ENCODE data around the gene COL6A2. TPM values are rescaled to one million over a fixed set of nuclear protein-coding genes. Genes with fewer than 3 reads are reported as not detected.

The COL6A2 gene
- total RNA-seq, 1 donor from 2014 or later = 373 TPM

GRCh38 chr21:46159841-46160656 is 62.1 kb downstream of the COL6A2 start:
- no peak for DNase-seq (ENCODE audit: low read depth)
- TF ChIP-seq, protein P1, sequence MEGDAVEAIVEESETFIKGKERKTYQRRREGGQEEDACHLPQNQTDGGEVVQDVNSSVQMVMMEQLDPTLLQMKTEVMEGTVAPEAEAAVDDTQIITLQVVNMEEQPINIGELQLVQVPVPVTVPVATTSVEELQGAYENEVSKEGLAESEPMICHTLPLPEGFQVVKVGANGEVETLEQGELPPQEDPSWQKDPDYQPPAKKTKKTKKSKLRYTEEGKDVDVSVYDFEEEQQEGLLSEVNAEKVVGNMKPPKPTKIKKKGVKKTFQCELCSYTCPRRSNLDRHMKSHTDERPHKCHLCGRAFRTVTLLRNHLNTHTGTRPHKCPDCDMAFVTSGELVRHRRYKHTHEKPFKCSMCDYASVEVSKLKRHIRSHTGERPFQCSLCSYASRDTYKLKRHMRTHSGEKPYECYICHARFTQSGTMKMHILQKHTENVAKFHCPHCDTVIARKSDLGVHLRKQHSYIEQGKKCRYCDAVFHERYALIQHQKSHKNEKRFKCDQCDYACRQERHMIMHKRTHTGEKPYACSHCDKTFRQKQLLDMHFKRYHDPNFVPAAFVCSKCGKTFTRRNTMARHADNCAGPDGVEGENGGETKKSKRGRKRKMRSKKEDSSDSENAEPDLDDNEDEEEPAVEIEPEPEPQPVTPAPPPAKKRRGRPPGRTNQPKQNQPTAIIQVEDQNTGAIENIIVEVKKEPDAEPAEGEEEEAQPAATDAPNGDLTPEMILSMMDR (IDR thresholded peaks at IDR 0.05; ENCODE audit: insufficient read depth, low read length, poor library complexity, severe bottlenecking) = no peak
- no peak overlapping the region for H3K4me3 ChIP-seq (ENCODE audit: low read depth, low read length)
- H3K27me3 ChIP-seq (ENCODE audit: control insufficient read depth, insufficient read depth, low read length) = peaks cover 2% of the 10 kb centered on the region
- H3K36me3 ChIP-seq (ENCODE audit: control insufficient read depth, insufficient read depth, low read length) = no peaks in the 10 kb centered on the region

- no peak overlapping the region for H3K4me3 ChIP-seq (ENCODE audit: low read depth, low read length)
- TF ChIP-seq, protein P1 (IDR thresholded peaks at IDR 0.05; ENCODE audit: insufficient read depth, low read length, poor library complexity, severe bottlenecking) = no peak
- no peaks in the 10 kb centered on the region for H3K36me3 ChIP-seq (ENCODE audit: control insufficient read depth, insufficient read depth, low read length)
- peaks cover 2% of the 10 kb centered on the region for H3K27me3 ChIP-seq (ENCODE audit: control insufficient read depth, insufficient read depth, low read length)
- no peak for DNase-seq (ENCODE audit: low read depth)
These were observed 62.7 kb downstream of the COL6A2 start for GRCh38 chr21:46160657-46160906.

DNA sequence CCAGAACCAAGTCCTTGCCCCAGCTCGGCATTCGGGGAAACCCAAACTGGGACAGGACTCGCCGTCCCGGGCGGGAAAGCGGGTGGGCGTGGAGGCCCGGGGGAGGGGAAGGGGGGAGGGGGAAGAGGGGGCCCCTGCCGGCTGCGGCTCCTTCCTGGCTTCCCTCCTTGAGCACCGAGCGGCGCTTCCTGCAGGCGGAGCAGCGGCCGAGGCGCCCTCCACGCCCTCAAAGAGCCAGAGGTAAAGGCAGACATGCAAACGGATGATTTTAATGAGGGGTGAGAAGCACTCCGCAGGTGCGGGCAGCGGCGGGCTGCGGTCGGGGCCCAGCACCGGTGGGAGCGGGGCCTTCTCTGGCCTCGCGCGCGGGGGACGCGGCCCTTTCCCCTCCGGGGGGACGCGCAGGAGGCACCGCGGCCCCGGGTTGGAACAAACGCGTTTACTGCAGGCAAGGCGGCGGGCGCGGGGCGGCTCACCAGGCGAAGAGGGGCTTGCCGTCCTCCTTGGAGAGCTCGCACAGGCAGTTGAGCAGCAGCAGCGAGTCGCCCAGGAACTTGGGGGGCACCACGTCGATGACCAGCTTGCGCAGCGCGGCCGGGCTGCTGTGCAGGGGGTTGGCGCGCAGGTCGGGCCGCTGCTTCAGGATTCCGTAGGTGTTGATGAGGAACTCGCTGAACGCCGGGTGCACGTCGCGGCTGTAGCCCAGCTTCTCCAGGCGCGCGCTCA is 63.2 kb downstream of the COL6A2 start:
- Histone ChIP-seq H3K36me3 (ENCODE audit: control insufficient read depth, insufficient read depth, low read length) (no peaks in the 10 kb centered on the region), H3K4me3 (ENCODE audit: low read depth, low read length) (no peak overlapping the region), H3K27me3 (ENCODE audit: control insufficient read depth, insufficient read depth, low read length) (peaks cover 2% of the 10 kb centered on the region)
- TF ChIP-seq, protein P1 (IDR thresholded peaks at IDR 0.05; ENCODE audit: insufficient read depth, low read length, poor library complexity, severe bottlenecking) = no peak
- no peak for DNase-seq (ENCODE audit: low read depth)

DNA sequence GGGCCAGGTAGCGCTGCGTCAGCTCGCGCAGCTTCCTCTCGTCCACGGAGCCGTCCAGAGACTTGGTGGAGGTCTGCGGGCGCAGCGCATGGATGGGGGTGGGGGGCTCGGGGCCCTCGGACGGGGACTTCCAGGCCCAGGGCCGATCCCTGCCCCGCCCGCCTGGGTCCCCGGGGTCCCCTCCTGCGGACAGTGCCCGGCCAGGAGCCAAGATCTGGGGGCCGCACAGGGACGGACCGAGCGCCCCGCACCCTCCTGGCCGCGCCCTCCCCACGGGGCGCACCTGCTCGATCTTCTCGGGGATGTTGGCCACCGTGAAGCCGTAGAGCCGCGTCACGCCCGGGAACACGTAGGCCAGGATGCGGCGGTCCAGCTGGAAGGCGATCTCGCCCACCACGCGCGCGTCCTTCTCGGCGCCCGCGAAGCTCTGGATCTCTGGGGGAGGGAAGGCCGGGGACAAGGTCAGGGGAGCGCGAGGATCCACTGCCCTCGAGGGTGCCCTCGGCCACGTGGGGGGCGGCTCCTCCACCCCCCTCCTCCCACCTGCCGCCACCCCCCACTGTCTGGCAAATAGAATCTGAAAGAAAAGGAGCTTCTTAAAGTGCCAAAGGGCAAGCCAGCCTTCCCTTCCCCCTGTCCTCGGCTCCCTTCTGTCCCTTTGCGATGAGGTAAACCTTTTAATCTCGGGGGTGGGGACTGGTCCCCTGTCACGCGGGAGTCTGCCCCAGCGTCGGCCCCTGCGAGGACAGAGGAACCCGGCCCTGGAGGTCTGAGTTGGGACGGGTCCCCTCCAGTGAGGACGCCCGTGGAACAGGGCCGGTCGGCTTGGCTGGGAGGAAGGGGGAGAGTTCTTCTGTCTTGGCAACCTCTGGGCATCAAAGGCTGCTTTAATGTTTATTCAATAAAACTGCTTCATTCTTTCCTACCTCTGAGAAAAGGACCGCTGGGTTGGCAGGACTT is 64.0 kb downstream of the COL6A2 start:
- Histone ChIP-seq H3K27me3 (ENCODE audit: control insufficient read depth, insufficient read depth, low read length) (peaks cover 2% of the 10 kb centered on the region), H3K4me3 (ENCODE audit: low read depth, low read length) (no peak overlapping the region), H3K36me3 (ENCODE audit: control insufficient read depth, insufficient read depth, low read length) (no peaks in the 10 kb centered on the region)
- TF ChIP-seq, protein P1 (IDR thresholded peaks at IDR 0.05; ENCODE audit: insufficient read depth, low read length, poor library complexity, severe bottlenecking) = no peak
- no peak for DNase-seq (ENCODE audit: low read depth)

GRCh38 chr21:46163380-46163779 is 65.5 kb downstream of the COL6A2 start:
- TF ChIP-seq, protein P1 (IDR thresholded peaks at IDR 0.05; ENCODE audit: insufficient read depth, low read length, poor library complexity, severe bottlenecking) = no peak
- peaks cover 2% of the 10 kb centered on the region for H3K27me3 ChIP-seq (ENCODE audit: control insufficient read depth, insufficient read depth, low read length)
- no peak for DNase-seq (ENCODE audit: low read depth)
- H3K36me3 ChIP-seq (ENCODE audit: control insufficient read depth, insufficient read depth, low read length) = no peaks in the 10 kb centered on the region
- no peak overlapping the region for H3K4me3 ChIP-seq (ENCODE audit: low read depth, low read length)

Measured in kidney epithelial cell (primary cell).